Caco-2 (cell line): ENCODE data around the gene SLC39A11. TPM values are rescaled to one million over a fixed set of nuclear protein-coding genes. Genes with fewer than 3 reads are reported as not detected.

Experiments used
- BruUV-seq: library from RNA; stranded (reverse); fragments of 400-500 nt; replicated peaks from 2 replicates; lab custom pipeline; 2021; lab: Mats Ljungman, UMichigan
- CTCF ChIA-PET: fragments of 300-600 bp; sonication (Branson Sonifier 250); formaldehyde crosslinking; loops from one replicate; lab custom pipeline; 2022; ENCODE audit warnings: antibody characterized with exemption; lab: Charles Lee
- POLR2A ChIA-PET: fragments of 300-600 bp; sonication (Branson Sonifier 250); formaldehyde crosslinking; loops from one replicate; lab custom pipeline; 2022; ENCODE audit warnings: antibody characterized with exemption; lab: Charles Lee
- DNase-seq, 2 experiments: peaks; one replicate each; pipeline versions ENCODE4 v3.0.0 to v3.0.0-alpha.2; 2020 to 2022
- H3K27me3 ChIP-seq: replicated peaks from 2 replicates; pipeline ENCODE4 v1.6.0; 2011; ENCODE audit warnings: low read length; ENCODE audit not compliant: control insufficient read depth, insufficient read depth
- H3K36me3 ChIP-seq: 2 replicates; pipeline ENCODE4 v1.5.1; 2011; ENCODE audit warnings: low read length; ENCODE audit not compliant: control insufficient read depth, insufficient read depth
- H3K4me1 ChIP-seq: fragments of 250-450 bp; sonication (Bioruptor Pico); 2 replicates; pipeline ENCODE4 v1.5.1; 2020; ENCODE audit warnings: mild to moderate bottlenecking
- H3K4me3 ChIP-seq: 2 replicates; pipeline ENCODE4 v1.5.1; 2011; ENCODE audit warnings: low read depth, mild to moderate bottlenecking, control low read depth, low read length
- H3K9me3 ChIP-seq: fragments of 250-450 bp; sonication (Bioruptor Pico); 2 replicates; pipeline ENCODE4 v1.5.1; 2020; ENCODE audit warnings: mild to moderate bottlenecking, moderate library complexity
- H3K27ac Mint-ChIP-seq: one replicate; pipeline ENCODE4 v1.8.0; 2022; ENCODE audit warnings: mixed read lengths; ENCODE audit not compliant: unreplicated experiment
- H3K27me3 Mint-ChIP-seq: one replicate; pipeline ENCODE4 v1.8.0; 2022; ENCODE audit warnings: mixed read lengths; ENCODE audit not compliant: insufficient read depth, unreplicated experiment
- H3K36me3 Mint-ChIP-seq: one replicate; pipeline ENCODE4 v1.8.0; 2022; ENCODE audit warnings: mild to moderate bottlenecking, mixed read lengths; ENCODE audit not compliant: insufficient read depth, unreplicated experiment
- H3K4me1 Mint-ChIP-seq: one replicate; pipeline ENCODE4 v1.8.0; 2022; ENCODE audit warnings: low read depth, mixed read lengths; ENCODE audit not compliant: unreplicated experiment
- H3K4me3 Mint-ChIP-seq: one replicate; pipeline ENCODE4 v1.8.0; 2022; ENCODE audit warnings: mild to moderate bottlenecking, moderate library complexity, mixed read lengths; ENCODE audit not compliant: unreplicated experiment
- H3K9me3 Mint-ChIP-seq: one replicate; pipeline ENCODE4 v1.8.0; 2022; ENCODE audit warnings: mixed read lengths; ENCODE audit not compliant: unreplicated experiment
- intact Hi-C: fragments of 100-400 bp; cut with micrococcal nuclease; formaldehyde crosslinking; loops from one replicate; pipeline ENCODE4 v1.10.0; 2022; ENCODE audit not compliant: unreplicated experiment
- total RNA-seq: library from RNA; stranded (reverse); gene quantifications from 2 replicates; pipeline ENCODE4 v1.2.3, GENCODE V29; 2022
- TF ChIP-seq, protein P1 (sequence below), 2 experiments: fragments of 200-600 bp in 1 of 2; IDR thresholded peaks; 1 replicate in 1 of 2; 2 replicates in 1 of 2; pipeline versions ENCODE4 v1.5.1 to v1.8.0; 2011 to 2022; ENCODE audit warnings: antibody characterized with exemption in 1 of 2, control low read depth in 1 of 2, inconsistent platforms in 1 of 2, low read depth in 1 of 2, low read length in 1 of 2, mild to moderate bottlenecking in 1 of 2, moderate library complexity in 1 of 2; ENCODE audit not compliant: insufficient read depth in 1 of 2, severe bottlenecking in 1 of 2, unreplicated experiment in 1 of 2

SLC39A11 gene
- total RNA-seq, 1 experiment from 2014 or later, result 26.4 TPM

DNA sequence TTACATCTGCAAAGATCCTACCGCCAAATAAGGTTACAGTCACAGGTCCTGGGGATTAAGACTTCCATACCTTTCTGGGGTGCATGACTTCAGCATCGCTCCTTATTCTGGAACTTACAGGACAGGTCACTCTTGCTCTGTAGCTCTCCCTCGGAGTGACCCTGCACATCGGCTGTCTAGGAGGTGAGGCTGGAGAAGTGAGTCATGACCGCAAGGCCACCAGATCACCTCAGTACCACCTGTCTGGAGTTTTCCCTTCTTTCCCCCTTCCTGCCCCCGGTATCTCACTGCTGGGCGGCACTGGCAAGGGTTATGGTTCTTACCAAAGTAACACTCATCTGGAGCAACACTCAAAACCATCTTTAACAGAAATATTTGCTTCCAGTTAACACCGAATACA lies 374.8 kb downstream of the SLC39A11 start:
- Mint-ChIP-seq H3K36me3 (peaks cover 6% of the 10 kb centered on the region), H3K4me3 (no peak overlapping the region), H3K4me1 (peaks cover 17% of the 10 kb centered on the region), H3K27ac (no peak overlapping the region), H3K9me3 (no peaks in the 10 kb centered on the region), H3K27me3 (no peaks in the 10 kb centered on the region)
- CTCF ChIA-PET, result interaction anchor here (0.5 to 1.9 kb wide), 2 partner anchors 161 to 196 kb away, joined by 5 read pairs; no protein-coding TSS in a partner anchor
- Histone ChIP-seq H3K4me3 (no peak overlapping the region), H3K4me1 (peaks cover 10% of the 10 kb centered on the region), H3K36me3 (no peaks in the 10 kb centered on the region), H3K9me3 (no peaks in the 10 kb centered on the region), H3K27me3 (no peaks in the 10 kb centered on the region)
- TF ChIP-seq, protein P1, sequence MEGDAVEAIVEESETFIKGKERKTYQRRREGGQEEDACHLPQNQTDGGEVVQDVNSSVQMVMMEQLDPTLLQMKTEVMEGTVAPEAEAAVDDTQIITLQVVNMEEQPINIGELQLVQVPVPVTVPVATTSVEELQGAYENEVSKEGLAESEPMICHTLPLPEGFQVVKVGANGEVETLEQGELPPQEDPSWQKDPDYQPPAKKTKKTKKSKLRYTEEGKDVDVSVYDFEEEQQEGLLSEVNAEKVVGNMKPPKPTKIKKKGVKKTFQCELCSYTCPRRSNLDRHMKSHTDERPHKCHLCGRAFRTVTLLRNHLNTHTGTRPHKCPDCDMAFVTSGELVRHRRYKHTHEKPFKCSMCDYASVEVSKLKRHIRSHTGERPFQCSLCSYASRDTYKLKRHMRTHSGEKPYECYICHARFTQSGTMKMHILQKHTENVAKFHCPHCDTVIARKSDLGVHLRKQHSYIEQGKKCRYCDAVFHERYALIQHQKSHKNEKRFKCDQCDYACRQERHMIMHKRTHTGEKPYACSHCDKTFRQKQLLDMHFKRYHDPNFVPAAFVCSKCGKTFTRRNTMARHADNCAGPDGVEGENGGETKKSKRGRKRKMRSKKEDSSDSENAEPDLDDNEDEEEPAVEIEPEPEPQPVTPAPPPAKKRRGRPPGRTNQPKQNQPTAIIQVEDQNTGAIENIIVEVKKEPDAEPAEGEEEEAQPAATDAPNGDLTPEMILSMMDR (IDR thresholded peaks at IDR 0.05; ENCODE audit: insufficient read depth in 1 of 2, low read depth in 1 of 2, low read length in 1 of 2, severe bottlenecking in 1 of 2, unreplicated experiment in 1 of 2), result no peak
- intact Hi-C loops, result no loop called here
- POLR2A ChIA-PET, result no interaction called here
- no peak for DNase-seq
- no TSS peak for BruUV-seq

DNA sequence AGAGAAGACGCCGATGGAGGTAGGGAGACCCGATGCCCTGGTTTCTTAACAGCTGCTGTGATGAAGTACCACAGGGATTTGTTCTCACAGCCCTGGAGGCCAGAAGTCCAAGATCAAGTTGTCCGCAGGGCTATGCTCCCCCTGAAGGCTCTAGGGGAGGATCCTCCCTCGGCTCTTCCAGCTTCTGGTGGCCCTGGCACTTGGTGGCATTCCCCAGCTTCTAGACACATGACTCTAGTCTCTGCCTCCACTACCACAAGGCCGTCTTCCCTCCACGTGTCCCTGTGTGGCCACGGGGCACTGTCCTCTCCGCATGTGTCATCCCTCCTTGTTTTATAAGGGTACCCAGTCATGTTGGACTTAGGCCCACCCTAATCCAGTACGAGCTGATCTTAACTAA lies 375.2 kb downstream of the SLC39A11 start:
- H3K4me1 ChIP-seq, result peaks cover 10% of the 10 kb centered on the region
- intact Hi-C loops, result no loop called here
- H3K27me3 Mint-ChIP-seq, result no peaks in the 10 kb centered on the region
- H3K27ac Mint-ChIP-seq, result no peak overlapping the region
- CTCF ChIA-PET, result interaction anchor here (0.5 to 1.9 kb wide), 2 partner anchors 160 to 195 kb away, joined by 5 read pairs; no protein-coding TSS in a partner anchor
- TF ChIP-seq, protein P1 (IDR thresholded peaks at IDR 0.05; ENCODE audit: insufficient read depth in 1 of 2, low read depth in 1 of 2, low read length in 1 of 2, severe bottlenecking in 1 of 2, unreplicated experiment in 1 of 2), result no peak
- H3K36me3 ChIP-seq, result no peaks in the 10 kb centered on the region
- POLR2A ChIA-PET, result no interaction called here
- no peak overlapping the region for H3K4me3 ChIP-seq
- no peaks in the 10 kb centered on the region for H3K9me3 Mint-ChIP-seq
- H3K9me3 ChIP-seq, result no peaks in the 10 kb centered on the region
- DNase-seq, result no peak
- H3K4me1 Mint-ChIP-seq, result peaks cover 17% of the 10 kb centered on the region
- H3K4me3 Mint-ChIP-seq, result no peak overlapping the region
- H3K36me3 Mint-ChIP-seq, result peaks cover 6% of the 10 kb centered on the region
- no TSS peak for BruUV-seq
- no peaks in the 10 kb centered on the region for H3K27me3 ChIP-seq

DNA sequence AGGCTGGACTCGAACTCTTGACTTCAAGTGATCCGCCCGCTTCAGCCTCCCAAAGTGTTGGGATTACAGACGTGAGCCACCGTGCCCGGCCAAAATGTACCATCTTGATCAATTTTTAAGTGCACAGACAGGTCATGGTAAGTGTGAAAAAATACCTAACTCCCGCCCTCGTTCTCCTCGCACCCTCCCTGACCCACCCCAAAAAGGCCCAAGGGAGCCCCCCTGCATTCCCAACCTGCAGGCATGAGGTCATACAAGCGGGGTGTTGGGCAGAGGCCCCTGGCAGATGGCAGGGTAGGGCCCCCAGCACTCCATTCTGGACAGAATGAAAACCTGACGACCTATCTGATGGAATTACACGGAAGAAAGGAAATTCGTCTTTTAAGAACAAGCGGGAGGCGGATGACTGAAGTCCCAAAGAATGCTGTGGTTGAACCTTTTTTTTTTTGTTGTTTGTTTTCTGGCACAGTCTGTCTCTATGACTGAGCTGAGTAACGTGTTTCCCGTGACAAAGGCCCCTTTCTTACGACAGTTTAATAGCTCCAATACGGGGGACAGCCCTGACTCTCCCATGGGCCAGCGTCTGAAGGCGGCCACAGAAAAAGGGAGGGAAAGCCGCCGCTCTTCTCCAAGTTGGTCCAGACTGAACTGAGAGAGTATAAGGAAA lies 376.4 kb downstream of the SLC39A11 start:
- Histone ChIP-seq H3K9me3 (peaks cover 3% of the 10 kb centered on the region; the same call in 1 of the 2 replicates), H3K4me1 (peaks cover 10% of the 10 kb centered on the region), H3K4me3 (no peak overlapping the region), H3K36me3 (no peaks in the 10 kb centered on the region), H3K27me3 (no peaks in the 10 kb centered on the region)
- ChIA-PET CTCF (interaction anchor here (1.9 kb wide), 1 partner anchor 159 kb away, joined by 5 read pairs; no protein-coding TSS in a partner anchor), POLR2A (interaction anchor here (1.0 kb wide), 1 partner anchor 158 kb away, joined by 4 read pairs; no protein-coding TSS in a partner anchor)
- H3K4me3 Mint-ChIP-seq, result no peak overlapping the region
- DNase-seq, result no peak
- no peaks in the 10 kb centered on the region for H3K27me3 Mint-ChIP-seq
- BruUV-seq, result no TSS peak
- H3K9me3 Mint-ChIP-seq, result peaks cover 5% of the 10 kb centered on the region
- peaks cover 6% of the 10 kb centered on the region for H3K36me3 Mint-ChIP-seq
- TF ChIP-seq, protein P1 (IDR thresholded peaks at IDR 0.05; ENCODE audit: insufficient read depth in 1 of 2, low read depth in 1 of 2, low read length in 1 of 2, severe bottlenecking in 1 of 2, unreplicated experiment in 1 of 2), result no peak
- no peak overlapping the region for H3K27ac Mint-ChIP-seq
- H3K4me1 Mint-ChIP-seq, result peaks cover 17% of the 10 kb centered on the region
- intact Hi-C loops, result no loop called here
